Neural progenitor cell (in vitro differentiated cells): Measurements from ENCODE around the gene ROR2.
A peak's percentile ranks its signal among the peaks of the same experiment; 100 is the strongest.

Experiments
- CTCF ChIP-seq: fragments of 200-600 bp; sonication (generic); IDR thresholded peaks from 2 replicates; pipeline ENCODE4 v1.5.1; 2017; ENCODE audit warnings: antibody characterized with exemption, mild to moderate bottlenecking
- EZH2 ChIP-seq: fragments of 200-600 bp; sonication (generic); IDR thresholded peaks from 2 replicates; pipeline ENCODE4 v1.6.1; 2017; ENCODE audit warnings: antibody characterized with exemption, mild to moderate bottlenecking, moderate library complexity
- EZH2phosphoT487 ChIP-seq: fragments of 200-600 bp; sonication (generic); IDR thresholded peaks from 2 replicates; pipeline ENCODE4 v1.6.1; 2017; ENCODE audit warnings: antibody characterized with exemption

DNA sequence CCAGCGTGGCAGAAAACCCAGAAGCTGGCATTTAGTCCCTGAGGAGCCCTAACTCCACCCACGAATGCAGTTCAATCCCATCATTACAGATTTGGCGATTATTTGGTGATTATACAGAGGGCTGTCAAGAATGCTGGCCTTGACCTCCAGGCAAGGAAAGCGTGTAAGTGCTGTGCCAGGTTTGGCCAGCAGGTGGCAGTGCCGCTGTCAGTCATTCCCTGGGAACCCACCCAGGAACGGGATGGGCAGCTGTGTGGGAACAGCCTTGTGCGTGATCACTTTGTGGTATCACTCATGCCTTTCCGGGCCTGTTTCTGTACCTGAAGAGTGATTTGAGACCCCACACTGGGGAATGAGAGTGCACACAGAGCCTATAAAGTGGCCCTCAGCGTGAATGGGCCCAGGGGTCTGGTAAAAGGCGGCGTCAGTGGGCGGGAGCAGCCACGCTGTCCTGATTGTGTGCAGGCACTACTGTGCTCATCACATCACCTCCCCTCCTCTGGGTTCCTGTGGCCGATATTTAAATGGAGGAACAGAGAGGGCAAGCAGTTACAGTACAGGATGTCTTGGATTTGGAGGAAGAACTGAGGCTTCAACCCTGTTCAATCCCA is 215.6 kb downstream of the ROR2 start:
- TF ChIP-seq CTCF (peak; percentile 98), EZH2 (no peak), EZH2phosphoT487 (no peak)
